Pulmonary artery endothelial cell (primary cell): ENCODE results near the gene NAMPT. TPM values are rescaled to one million over a fixed set of nuclear protein-coding genes. Genes with fewer than 3 reads are reported as not detected.

Experiments used
- DNase-seq: peaks from one replicate; pipeline ENCODE4 v3.0.0-alpha.2; 2011; ENCODE audit warnings: low read depth, low spot score
- total RNA-seq: library from RNA; depleted of rRNA; stranded (reverse); fragments of >200 nt; gene quantifications from 2 replicates; pipeline ENCODE4 v1.2.3, GENCODE V29; 2014

The NAMPT gene
- total RNA-seq, 1 donor from 2014 or later, result 278 TPM

- DNase-seq, result no peak
These were observed 11.6 kb downstream of the NAMPT start for GRCh38 chr7:106273009-106273668.

DNA sequence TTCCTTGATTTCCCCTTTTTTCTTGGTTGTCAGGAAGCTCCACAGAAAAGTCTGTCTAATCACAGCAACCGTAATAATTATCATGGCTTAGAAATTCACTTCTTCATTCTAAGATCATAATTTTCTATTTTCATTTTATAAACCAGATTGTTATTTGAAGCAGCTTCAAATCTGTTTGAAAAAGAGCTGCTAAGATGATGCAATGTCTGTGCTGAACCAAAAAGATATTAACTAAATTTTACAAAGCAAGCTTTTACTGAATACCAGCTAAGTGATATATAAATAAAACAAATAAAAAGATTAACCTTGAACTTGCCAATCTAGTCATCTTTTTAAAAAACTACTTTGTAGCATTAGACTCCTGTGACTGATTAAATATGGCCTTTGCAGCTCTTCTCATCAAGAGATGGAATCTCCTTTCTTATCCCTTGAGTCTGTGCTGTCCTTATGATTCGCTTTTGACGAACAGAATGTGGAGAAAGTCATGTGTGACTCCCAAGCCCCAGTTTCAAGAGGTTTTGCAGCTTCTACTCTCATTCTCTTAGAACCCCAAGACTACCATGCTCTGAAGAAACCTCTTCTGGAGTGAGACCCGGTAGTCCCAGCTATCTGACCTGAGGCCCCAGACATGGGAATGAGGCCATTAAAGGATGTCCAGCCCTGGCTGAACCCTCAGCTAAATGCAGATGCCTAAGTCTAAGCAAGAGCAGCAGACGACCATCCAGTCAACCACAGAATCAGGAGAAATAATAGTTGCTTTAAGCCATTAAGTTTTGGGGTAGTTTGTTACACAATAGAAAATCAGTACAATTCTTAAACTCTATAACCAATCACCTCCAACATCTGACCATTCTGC, 14.4 kb downstream of the NAMPT start:
- no peak for DNase-seq

- DNase-seq, result no peak
These were observed 15.4 kb downstream of the NAMPT start for GRCh38 chr7:106269254-106269961.

DNA sequence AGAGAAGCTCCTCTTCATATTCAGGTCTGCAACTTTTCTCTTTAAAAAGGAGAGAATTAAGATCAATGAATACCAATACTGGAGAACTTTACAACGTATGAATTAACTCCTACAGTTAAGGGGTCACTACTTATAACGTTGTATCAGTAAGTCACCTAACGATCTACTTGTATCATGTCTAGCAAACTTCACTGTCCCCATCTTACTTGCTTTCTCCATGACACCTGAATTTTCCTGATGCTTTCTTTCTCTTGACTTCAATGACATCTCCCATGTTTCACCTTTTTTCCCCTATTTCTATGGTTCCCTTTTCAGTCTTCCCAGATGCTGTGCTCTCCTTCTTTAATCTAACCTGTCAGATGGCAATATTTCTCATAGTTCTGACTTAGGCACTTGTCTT, 19.6 kb downstream of the NAMPT start:
- DNase-seq, result no peak

GRCh38 chr7:106262221-106262881, 22.4 kb downstream of the NAMPT start:
- DNase-seq, result no peak

- DNase-seq, result no peak
These were observed 24.6 kb downstream of the NAMPT start for GRCh38 chr7:106260136-106260561.

- DNase-seq, result no peak
These were observed 26.0 kb downstream of the NAMPT start for GRCh38 chr7:106258789-106259188.

GRCh38 chr7:106257752-106258151, 27.0 kb downstream of the NAMPT start:
- DNase-seq, result no peak

DNA sequence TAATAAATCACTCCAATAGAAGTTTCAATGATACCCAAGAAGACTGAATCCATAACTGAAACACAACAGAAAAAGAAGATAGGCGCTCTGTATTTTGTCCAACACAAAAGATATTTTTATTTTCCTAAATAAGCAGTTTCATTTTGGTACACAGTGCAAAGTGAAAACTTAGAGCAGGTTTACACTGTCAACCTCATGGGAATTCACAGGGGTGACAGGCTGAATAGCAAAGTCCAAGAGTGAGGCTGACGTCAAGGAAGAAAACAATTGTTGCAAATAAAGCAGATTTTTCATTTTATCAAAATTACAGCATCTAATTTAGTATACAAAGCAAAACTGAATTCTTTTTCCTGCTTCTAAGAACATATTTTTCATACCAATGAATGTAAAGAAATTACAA, 28.6 kb downstream of the NAMPT start:
- DNase-seq, result no peak

- no peak for DNase-seq
These were observed 29.5 kb downstream of the NAMPT start for GRCh38 chr7:106255246-106255645.

DNA sequence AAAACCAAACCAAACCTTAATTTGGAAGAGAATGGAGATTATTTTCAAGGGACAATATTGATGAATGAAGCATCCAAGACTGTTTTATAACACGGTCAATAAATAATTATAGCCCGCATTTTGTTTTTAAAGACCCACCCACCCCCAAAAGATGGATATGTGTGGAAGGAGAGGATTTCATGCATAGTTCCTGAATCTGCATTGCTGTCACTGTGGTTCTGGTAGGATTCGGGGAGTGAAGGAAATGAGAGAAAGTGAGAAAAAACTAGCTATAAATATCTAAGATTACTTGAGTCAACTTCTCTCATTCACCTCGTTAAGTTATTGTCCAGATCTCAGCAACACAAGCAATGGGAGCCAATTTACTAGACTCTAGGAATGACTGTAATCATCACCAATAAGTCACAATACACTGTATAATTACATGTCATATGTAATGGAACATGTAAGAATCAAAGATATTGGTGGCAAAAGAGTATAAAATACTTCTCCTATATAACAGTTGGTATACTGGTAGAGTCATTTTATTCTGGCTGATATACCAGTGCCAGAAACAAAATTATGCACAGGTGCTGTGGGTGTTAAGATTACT, 30.2 kb downstream of the NAMPT start:
- DNase-seq, result no peak

DNA sequence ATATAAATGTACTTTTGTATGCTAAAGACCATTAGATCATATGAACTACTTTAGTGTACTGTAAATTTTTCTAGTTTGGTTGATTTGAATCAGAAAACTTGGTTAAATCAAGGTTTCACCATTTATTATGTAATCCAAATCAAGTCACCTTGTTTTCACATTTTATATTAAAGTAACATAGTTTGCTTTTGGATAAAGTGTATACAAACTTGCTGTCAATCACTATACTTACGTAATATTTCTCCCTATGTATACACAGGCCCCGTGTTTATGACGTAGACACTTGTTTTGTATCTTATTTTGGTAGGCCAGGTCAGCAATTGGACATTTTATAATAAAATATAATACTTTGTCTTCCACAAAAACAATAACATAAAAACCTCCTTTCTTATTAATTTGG, 32.2 kb downstream of the NAMPT start:
- no peak for DNase-seq

- no peak for DNase-seq
These were observed 35.3 kb downstream of the NAMPT start for GRCh38 chr7:106249488-106249887.

DNA sequence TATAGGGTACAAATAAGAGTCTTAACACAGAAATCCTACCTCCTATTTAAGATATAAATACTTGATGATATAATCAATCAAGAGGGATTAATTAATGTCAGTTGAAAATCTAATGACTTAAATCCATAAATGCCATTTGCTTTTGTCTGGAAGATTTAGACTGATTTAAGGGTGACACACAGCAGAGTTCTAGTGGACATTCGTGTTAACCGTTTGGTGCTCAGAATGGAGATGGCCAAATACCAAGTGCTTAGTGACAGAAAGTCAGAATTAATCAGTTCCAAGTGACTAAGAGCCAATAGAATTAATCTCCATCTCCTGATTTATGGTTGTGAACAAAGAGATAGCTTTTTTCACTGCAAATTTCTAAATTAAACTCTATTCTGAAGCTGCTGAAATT, 36.2 kb downstream of the NAMPT start:
- no peak for DNase-seq

- no peak for DNase-seq
These were observed 36.9 kb downstream of the NAMPT start for GRCh38 chr7:106247841-106248240.

- no peak for DNase-seq
These were observed 37.7 kb downstream of the NAMPT start for GRCh38 chr7:106246902-106247711.

GRCh38 chr7:106243893-106244292, 40.9 kb downstream of the NAMPT start:
- DNase-seq, result no peak

DNA sequence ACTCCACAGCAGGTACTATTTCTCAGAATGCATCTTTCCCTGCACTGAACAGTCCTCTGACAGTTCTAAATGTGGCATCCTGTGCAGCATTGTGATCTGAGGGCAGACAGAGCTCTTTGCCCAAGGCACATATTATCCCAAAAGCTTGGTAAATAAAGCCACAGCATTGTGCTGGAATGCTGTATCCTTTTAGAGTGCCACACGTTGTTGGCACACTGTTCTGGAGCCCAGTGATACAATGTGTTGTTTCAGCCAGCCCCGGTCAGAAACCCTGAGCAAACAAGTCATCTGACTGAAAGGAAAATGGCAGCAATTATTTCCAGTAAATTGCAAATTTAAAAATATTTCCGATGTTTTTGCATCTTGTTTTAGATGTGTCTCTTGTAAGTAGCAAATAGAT, 45.4 kb downstream of the NAMPT start:
- DNase-seq, result no peak

DNA sequence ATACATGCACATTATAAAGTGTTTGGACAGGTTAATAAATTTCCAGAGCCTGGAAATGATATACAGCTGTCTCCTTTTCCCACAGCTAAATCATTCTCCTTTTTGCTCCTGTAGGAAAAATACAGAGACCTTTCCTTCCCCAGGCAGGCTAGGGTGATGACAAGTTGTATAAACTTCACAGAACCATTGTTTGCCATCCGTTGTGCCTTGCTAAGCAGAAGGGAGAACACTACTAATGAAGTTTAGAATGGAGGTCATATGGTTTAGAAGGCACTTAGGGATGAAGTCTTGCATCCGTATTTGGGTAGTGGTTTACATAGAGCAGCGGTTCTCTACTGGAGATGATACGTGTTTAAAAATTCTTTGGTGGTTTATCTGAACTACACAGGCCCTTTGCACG, 46.0 kb downstream of the NAMPT start:
- DNase-seq, result no peak

DNA sequence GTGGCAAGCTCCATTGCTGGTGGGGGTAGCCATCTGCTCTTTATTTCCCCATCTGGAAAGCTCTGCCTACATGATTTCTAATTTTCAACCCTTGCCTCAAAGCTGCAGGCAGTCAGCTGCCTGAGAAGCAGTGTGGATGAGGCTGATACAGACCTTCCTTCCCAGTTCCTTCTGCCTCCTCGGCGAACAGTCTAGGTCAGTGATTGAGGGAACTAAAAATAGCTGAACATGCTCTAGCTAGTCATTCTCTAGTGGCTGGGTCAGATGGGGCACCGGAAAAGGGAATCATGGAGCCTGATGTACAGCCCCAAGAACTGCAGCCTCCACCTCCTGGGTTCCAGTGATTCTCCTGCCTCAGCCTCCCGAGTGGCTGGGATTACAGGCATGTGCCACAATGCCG, 48.7 kb downstream of the NAMPT start:
- DNase-seq, result no peak

DNA sequence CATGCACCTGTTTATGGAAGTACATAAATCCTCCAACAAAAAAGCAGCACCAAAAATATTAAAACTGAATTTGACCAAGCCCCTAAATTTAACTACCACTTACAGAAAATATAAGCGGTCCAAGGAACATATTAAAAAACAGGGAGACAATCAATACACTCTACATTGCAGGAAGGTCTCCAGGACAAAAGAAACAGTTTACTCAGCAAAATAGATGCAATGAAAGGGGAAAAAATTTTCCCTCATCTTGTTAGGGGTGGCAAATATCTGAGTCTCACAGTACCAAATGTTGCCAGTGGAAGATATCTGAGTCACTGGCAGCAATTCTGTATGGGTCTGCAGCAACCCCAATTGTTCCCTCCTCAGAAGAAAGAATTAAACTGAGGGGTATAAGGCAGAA, 50.4 kb downstream of the NAMPT start:
- DNase-seq, result no peak
